AG09319 (cell line): ENCODE data around the gene SYK.

Experiments used
- DNase-seq: peaks from one replicate; pipeline ENCODE4 v3.0.0-alpha.2; 2010; ENCODE audit warnings: low read depth; ENCODE audit errors: extremely low read depth
- TF ChIP-seq, protein P1 (sequence below): IDR thresholded peaks from 2 replicates; pipeline ENCODE4 v1.5.1; 2011; ENCODE audit warnings: low read depth, mild to moderate bottlenecking, inconsistent platforms, low read length, moderate library complexity

Gene SYK

DNA sequence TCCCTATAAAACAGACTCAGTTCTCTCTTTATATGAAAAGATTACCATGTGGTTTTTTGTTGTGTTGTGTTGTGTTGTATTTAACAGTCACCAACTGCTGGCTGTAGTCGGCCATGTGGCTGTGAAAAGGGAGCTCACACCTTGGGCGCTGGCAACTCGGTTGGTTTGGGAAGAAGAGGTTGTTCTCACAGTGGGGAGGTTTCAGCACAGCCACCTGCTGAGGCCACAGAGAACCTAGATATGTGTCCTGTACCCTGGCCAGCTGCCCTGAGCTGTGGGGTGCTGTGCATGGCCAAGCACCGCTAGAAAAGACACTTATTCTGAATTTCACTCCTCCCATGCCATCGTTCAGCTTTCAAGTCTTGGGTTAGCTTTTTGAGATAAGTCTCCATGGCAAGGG, 58.8 kb downstream of the SYK start:
- no peak for DNase-seq
- TF ChIP-seq, protein P1, sequence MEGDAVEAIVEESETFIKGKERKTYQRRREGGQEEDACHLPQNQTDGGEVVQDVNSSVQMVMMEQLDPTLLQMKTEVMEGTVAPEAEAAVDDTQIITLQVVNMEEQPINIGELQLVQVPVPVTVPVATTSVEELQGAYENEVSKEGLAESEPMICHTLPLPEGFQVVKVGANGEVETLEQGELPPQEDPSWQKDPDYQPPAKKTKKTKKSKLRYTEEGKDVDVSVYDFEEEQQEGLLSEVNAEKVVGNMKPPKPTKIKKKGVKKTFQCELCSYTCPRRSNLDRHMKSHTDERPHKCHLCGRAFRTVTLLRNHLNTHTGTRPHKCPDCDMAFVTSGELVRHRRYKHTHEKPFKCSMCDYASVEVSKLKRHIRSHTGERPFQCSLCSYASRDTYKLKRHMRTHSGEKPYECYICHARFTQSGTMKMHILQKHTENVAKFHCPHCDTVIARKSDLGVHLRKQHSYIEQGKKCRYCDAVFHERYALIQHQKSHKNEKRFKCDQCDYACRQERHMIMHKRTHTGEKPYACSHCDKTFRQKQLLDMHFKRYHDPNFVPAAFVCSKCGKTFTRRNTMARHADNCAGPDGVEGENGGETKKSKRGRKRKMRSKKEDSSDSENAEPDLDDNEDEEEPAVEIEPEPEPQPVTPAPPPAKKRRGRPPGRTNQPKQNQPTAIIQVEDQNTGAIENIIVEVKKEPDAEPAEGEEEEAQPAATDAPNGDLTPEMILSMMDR = no peak

DNA sequence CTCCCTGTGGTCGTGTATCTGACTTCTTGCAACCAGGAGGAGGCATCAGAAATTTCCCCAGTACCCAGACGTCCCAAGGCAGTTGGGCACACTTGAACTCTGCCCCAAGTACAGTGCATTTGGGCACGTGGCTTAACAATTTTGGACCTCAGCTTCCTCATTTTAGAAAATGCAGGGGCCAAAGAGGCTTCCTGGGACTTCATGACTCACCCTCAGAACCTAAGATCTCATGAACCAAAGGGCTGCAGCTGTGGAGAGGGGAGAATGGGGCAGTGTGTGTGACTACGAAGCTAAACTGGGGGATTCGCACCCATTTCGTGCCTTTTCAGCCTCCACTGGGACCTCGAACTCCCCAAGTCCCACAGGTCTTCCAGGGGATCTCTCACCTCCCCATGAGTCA, 59.2 kb downstream of the SYK start:
- TF ChIP-seq, protein P1 = no peak
- no peak for DNase-seq

DNA sequence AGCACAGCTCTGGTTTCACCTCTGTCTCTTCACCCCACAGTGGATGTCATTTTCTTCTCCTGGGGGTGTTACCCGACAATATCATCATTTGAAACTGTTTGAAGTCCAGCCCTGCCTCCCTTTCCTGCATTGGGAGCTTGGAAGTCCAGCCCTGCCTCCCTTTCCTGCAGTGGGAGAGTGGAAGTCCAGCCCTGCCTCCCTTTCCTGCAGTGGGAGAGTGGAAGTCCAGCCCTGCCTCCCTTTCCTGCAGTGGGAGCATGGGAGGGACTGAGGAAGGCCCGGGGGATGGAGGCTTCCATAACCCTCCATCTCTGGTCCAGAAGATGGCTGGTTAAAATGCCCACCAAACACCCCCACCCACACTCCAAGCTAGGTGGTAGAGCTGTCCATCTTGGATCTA, 59.8 kb downstream of the SYK start:
- TF ChIP-seq, protein P1 = no peak

DNA sequence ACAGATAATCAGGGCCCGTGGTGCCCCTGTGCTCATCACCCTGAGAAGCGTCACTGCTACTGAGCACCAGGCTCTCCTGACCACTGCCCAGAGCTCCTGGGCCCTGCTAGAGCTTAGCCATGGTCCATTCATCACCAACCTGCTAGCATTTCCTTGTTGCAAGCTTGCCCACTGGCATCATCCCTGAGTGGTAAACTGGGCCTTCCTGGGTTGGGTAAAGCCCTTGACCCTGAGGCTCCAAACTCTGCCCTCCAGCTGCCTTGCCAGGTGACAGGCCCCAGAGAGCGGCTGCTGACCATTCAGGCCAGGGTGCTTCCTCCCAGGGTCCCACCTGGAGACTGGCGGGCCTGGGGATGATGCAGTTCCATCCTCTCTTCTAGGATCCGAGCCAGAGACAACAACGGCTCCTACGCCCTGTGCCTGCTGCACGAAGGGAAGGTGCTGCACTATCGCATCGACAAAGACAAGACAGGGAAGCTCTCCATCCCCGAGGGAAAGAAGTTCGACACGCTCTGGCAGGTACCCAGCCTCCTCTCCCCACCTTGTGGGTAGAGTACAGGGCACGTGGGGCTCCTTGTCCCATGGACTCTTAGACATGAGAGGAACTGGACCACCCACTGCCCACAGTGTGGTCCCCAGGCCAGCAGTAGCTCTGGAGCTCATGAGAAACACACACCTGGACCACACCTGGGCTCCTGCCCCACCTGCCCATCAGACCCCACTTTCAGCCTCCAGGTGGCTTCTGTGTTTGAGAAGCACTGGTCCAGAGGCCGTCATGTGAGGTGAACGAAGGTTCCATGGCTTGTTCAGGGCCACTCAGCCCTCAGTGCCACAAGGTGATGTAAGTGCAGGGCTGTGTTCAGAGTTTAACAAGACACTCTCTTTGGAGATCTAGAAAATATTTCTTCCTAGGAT, 60.5 kb downstream of the SYK start:
- TF ChIP-seq, protein P1 = no peak
- no peak for DNase-seq

More for the DNA sequence above, 59.8 kb downstream of the SYK start:
- DNase-seq = no peak

DNA sequence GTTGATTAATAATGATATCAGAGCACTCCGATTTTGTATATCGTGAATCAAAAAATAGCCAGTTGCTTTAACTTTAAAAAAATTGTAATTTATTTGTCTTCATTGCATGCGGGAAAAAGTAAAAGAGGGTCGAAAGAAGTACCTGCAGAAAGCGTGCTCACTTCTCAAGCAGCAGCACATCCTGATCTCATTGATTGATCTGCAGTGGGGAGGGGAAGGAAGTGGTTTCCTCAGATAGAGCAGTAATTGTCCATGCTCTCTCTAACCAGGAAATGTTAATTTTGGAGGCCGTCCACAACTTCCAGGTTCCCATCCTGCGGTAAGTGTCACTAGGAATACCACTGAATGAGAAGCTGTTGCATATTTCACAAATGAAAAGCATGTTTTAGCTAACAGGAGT, 63.2 kb downstream of the SYK start:
- TF ChIP-seq, protein P1 = no peak
- DNase-seq = no peak

DNA sequence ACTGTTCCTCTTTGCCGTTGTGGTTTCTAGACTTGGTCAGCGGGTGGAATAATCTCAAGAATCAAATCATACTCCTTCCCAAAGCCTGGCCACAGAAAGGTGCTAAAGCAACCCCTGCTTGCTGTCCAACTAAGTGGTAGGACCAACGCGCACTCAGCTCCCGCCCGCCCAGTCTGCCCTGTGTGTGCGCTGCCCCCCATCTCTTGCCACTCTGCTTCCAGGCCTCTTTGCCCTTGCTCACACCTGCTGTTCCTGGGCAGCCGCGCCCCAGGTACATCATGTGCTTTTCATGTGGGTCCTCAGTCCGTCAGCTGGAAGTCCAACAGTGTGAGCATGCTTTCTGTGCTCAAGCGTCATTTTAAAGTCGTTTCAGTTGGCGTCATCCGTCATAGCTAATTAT, 65.5 kb downstream of the SYK start:
- TF ChIP-seq, protein P1 = no peak
- DNase-seq = no peak

DNA sequence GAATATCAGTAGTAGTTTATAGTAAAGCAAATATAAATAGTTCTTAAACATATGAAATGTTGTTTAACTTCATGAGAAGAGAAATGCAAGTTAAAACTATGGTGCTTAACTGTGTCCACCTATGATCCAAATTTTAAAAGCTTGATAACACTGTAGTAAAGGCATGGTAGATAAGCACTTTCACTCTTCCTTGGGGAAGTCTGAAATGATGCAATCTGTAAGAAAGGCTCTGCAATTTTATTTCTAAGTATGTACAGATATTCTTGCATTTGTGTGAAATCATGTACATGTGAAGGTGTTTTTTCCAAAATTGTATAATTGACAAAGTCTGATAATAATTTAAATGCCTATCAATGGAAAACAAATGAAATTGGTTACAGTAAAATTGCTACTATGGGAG, 66.9 kb downstream of the SYK start:
- DNase-seq = no peak
- TF ChIP-seq, protein P1 = no peak
